ENCODE results near the gene LRRN2. TPM values are rescaled to one million over a fixed set of nuclear protein-coding genes. Genes with fewer than 3 reads are reported as not detected.
"Not testable (repeated sequence)": the region's sequence is repeated elsewhere in the genome, so short reads cannot be mapped to it uniquely, and the experiment has no call there.

LRRN2 gene
- total RNA-seq, 1 donor from 2014 or later, result 12.8 TPM

DNA sequence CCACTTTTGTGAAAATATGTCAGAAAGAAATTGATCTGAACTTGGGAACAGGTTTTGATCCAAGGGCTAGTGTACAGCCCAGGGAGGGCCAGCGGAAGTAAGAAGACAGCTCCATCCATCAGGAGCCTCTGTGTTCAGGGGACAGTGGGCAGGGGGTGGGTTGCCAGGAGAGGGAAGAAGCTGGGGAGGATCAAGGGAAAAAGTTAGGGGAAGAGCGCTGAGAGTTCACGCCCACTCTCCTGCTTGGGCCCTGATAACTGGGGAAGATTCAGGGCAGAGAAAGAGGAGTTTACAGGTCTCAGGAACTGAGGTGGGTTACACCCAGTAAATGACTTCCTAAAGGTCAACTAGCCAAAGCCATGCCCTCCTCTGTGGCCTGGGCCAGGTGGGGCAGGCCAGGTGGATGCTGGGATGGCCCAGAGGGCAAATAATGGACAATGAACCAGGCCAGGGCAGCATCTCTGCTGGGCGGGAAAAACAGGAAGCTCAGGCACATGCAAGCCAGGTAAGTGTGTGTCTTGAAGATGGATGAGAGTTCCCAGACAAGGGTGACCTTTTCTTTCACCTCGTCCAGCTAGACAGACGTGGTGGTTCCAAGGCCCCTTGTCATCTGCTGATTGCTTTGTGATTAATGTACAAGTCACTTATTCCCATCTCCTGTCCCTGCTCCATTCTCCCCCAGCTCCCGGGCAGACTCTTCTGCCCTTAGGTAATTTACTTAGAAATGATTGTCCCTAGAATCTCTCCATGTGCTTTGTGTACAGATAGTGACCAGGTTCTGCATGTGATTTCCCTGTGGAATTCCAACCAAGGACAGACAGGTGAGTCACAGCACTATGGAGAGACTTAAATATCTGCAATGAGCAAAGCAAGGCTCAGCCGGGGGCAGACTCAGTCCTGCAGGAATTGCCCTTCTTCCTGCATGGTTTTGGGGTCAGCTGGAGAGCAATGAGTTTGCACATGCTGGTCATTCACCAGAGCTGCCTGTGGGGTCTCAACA is 112.3 kb downstream of the LRRN2 start:
- no peak for DNase-seq

- no peak for DNase-seq
Observed at GRCh38 chr1:204571631-204572030, 113.9 kb downstream of the LRRN2 start.

DNA sequence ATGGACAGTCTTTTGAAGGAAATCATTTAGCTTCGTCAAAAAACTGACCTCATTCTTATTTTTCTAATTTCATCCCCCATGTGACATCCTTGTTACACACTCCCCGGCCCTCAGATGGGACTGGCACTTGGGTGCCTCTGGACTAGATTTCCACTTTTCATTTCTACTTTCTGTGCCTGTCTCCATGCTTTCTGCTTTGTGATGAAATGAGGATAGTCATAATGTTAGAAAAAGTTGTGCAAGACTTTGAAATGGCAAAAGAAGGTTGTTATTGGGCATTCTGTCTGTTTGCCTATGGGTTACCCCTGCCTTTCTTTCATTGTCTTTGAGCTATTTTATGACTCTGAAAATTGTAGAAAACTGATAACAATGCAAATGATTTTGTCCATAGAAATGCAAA is 114.4 kb downstream of the LRRN2 start:
- DNase-seq, result no peak

- DNase-seq, result not testable (repeated sequence)
Observed at GRCh38 chr1:204570021-204570420, 115.5 kb downstream of the LRRN2 start.

GRCh38 chr1:204569478-204569877 is 116.1 kb downstream of the LRRN2 start:
- no peak for DNase-seq

DNA sequence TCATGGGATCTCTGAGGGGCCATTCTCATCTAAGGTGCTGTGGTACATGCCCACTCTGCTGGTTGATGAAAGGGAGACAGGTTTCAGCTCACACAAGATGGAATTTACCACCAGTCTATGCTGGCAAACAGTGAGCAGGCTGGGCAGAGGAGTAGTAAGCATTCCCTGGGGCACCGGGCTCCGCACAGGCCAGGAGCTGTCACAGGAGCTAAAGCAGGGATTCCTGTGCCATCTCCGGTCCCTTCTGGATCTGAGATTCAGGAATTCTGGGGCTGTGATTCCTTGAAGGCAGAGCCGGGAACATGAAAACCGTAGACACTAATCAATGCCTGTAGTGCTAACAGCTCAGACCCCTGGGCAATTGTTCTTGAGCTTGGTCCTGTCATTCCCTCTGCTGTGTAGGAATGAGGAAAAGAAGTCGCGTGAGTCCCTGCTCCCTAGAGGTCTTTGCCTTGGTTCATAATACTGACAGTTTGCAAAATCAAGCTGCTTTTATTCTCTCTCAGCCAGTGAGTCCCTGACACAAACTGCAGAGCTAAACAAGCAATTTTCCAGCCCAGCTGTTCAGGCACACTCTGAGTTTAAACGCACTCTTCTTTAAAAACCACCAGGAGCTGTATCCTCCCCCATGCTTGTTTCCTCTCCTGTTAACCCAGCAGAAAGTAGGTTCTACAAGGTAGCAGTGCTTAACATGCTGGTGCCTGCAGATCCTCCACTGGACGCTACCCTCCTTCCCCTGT is 116.8 kb downstream of the LRRN2 start:
- DNase-seq, result no peak

Small RNAs within 50 kb of the gene (small RNA-seq; reads per million reads assigned to genes)
- not detected for gene RF00601
- not detected for gene RNA5SP75

Other genes with a start within 250 kb of the LRRN2 start
- 31.0 TPM for gene PIK3C2B, start 190.9 kb downstream of the LRRN2 start, total RNA-seq
- gene MDM4, start 169.3 kb downstream of the LRRN2 start, total RNA-seq, result 60.4 TPM
- 32.4 TPM for gene NFASC, start 185.1 kb upstream of the LRRN2 start, total RNA-seq